ENCODE results near the gene CCNL2.

CCNL2 gene

DNA sequence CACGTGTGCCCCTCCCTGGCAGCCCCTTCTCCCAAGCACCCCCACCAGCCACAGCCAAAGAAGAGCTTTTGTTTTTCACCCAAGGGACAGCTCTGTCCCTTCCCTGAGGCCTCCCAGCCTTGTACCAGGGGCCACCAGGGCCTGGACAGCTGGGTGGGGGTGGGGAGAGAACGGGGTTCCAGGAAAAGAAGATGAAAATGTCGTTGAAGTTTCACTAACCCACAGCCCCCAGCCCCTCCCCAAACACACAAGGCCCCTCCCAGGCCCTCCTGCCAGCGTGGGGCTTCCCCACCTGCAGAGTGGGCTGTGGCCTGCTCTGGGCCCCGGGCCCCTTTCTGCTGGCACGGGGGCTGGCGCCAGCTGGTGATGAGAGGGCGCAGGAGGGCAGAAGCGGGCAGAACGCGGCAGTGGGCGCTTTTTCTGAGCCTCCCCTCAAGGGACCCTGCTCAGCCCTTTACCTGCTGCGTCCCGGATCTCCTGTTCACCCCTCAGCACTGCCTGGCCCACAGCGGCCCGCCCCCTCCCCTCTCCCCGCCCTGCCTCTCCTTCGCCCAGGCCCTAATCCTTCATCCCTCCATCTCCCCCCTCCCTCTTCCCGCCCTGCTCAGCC is 27.5 kb upstream of the CCNL2 start:
- no peak overlapping the region for H3K27ac ChIP-seq
- TF ChIP-seq, protein P1, sequence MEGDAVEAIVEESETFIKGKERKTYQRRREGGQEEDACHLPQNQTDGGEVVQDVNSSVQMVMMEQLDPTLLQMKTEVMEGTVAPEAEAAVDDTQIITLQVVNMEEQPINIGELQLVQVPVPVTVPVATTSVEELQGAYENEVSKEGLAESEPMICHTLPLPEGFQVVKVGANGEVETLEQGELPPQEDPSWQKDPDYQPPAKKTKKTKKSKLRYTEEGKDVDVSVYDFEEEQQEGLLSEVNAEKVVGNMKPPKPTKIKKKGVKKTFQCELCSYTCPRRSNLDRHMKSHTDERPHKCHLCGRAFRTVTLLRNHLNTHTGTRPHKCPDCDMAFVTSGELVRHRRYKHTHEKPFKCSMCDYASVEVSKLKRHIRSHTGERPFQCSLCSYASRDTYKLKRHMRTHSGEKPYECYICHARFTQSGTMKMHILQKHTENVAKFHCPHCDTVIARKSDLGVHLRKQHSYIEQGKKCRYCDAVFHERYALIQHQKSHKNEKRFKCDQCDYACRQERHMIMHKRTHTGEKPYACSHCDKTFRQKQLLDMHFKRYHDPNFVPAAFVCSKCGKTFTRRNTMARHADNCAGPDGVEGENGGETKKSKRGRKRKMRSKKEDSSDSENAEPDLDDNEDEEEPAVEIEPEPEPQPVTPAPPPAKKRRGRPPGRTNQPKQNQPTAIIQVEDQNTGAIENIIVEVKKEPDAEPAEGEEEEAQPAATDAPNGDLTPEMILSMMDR (conservative IDR thresholded peaks at IDR 0.05) = no peak

DNA sequence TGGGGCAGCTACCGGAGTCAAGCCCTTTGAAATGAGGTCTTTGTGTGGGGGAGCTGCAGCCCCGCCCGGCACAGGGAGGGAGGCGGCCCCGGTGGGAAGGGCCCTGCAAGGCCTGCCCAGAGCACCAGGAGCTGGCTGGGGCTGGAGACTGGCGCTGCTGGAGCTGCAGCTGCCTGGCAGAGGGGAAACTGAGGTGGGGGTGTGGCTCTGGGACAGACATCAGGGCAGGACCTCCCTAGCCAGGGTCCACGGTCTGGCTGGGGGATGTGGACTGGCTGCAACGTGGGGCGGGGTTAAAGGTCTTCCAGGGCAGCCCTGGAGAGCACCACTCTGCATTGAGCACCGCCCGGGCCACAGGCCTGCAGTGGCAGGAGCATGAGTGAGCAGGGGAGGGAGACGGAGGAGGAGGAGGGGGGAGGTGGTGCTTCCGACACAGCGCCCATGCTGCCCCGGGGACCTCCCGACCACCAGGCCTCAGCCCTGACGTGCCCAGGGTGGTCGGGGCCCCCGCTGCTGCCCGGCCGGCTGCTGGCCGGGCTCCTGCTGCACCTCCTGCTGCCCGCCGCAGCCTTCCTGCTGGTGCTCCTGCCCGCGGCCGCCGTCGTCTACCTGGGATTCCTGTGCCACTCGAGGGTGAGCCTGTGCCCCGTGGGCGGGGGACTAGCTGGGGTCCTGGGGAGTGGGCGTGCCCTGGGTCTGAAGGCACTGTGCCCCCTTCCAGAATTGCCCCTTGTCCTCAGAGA is 26.8 kb upstream of the CCNL2 start:
- TF ChIP-seq, protein P1 (conservative IDR thresholded peaks at IDR 0.05) = no peak
- no peak overlapping the region for H3K27ac ChIP-seq

DNA sequence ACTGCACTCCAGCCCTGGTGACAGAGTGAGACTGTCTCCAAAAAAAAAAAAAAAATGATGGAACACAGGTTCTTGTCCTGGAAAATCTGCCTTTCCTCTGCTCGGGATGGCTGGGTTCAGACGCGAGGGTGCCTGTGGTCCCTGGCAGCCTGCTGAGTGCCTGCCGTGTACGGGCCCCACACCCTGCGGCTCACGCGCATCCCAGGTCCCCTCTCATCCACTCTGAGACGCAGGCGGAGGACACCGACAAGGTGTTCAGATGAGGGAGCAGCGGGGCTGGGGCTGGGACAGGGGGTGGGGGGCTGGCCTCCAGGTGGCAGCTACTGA is 26.3 kb upstream of the CCNL2 start:
- H3K27ac ChIP-seq = no peak overlapping the region

DNA sequence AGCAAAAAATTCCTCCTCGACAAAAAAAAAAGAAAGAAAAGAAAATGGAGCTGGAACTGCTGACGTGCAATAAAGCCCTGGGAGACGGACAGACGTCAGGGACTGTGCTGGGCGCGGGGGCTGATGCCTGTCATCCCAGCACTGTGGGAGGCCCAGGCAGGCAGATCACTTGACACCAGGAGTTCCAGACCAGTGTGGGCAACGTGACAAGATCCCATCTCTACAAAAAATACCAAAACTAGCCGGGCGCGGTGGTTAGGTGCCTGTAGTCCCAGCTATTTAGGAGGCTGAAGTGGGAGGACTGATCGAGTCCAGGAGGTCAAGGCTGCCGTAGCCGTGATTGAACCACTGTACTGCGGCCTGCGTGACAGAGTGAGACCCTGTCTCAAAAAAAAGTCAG is 25.6 kb upstream of the CCNL2 start:
- TF ChIP-seq, protein P1 (conservative IDR thresholded peaks at IDR 0.05) = no peak

More for the DNA sequence above, 26.3 kb upstream of the CCNL2 start:
- TF ChIP-seq, protein P1 (conservative IDR thresholded peaks at IDR 0.05) = no peak

DNA sequence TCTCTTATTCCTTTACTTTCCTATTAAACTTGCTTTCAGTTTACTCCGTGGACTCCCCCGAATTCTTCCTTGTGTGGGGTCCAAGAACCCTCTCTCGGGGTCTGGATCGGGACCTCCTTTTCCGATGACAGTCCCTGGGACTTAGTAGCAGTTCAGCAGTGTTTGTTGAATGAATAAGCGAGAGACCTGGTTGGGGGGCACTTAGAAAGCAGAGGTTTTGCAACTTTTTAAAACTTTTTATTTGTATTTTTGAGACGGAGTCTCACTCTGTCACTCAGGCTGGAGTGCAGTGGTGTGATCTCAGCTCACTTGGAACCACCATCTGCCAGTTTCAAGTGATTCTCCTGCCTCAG is 24.1 kb upstream of the CCNL2 start:
- H3K27ac ChIP-seq = no peak overlapping the region
- TF ChIP-seq, protein P1 (conservative IDR thresholded peaks at IDR 0.05) = no peak

More for the DNA sequence above, 25.6 kb upstream of the CCNL2 start:
- no peak overlapping the region for H3K27ac ChIP-seq

DNA sequence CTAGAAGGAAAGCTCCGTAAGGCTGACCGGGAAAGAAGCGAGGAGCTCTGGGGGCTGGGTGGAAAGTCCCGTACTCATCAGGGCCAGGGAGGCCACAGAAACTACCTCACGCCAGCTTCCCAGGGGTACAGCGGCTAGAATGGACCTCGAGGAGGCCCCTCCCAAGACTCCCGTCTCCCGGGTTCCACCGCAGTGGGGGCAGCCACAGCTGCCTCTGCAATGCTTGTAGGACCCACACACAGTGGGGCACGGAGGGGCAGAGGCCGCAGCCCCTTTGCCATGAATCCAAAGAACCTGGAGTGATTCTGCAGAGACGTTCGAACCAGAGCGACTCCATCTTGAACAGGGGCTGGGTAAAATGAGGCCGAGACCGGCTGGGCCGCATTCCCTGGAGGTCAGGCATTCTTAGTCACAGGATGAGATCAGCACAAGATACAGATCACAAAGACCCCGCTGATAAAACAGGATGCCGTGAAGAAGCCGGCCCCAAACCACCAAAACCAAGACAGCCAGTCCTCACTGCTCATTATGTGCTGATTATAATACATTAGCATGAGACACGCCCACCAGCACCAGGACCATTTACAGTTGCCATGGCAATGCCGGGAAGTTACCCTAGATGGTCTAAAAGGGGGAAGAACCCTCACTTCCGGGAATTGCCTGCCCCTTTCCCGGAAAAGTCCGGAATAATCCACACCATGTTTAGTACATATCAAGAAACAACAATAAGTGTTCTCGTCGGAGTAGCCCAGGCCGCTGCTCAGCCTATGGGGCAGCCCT is 23.5 kb upstream of the CCNL2 start:
- TF ChIP-seq, protein P1 (conservative IDR thresholded peaks at IDR 0.05) = no peak
- H3K27ac ChIP-seq = no peak overlapping the region

DNA sequence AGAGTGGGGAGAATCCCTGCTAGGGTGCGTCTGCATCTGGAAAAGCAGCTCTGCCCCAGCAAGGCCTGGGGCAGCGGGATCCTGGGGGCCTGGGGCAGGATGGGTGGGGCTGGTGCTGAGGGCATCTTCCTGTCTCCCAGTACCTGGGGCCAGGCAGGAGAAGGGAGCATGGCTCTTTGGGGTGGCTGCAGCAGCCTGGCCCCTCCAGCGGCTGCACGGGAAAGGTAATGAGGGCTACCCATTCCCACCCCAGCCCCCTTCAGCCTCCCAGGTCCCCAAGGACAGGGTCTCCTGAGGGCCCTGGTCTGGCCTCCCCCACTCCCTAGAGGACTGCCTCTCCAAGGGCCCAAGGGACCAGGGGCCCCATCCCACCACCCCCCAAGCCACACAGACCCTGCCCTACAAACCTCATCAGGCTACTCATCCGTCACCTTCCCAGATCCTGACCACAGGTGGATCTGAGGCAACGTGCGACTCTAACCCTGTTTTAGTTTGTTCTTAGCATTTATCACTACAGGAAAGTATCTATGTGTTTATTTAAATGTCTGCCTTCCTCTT is 22.9 kb upstream of the CCNL2 start:
- TF ChIP-seq, protein P1 (conservative IDR thresholded peaks at IDR 0.05) = no peak
- H3K27ac ChIP-seq = no peak overlapping the region
